HG03558 (cell line): ENCODE measurements around the gene ZMYM4.
"Not testable (repeated sequence)": the region's sequence is repeated elsewhere in the genome, so short reads cannot be mapped to it uniquely, and the experiment has no call there.

ENCODE experiments used
- ATAC-seq: cut with Tn5 transposase; IDR thresholded peaks from one replicate; pipeline ENCODE4 v1.9.1; 2021; ENCODE audit warnings: moderate number of reproducible peaks; ENCODE audit not compliant: unreplicated experiment; ENCODE audit errors: extremely low read depth

Gene ZMYM4

DNA sequence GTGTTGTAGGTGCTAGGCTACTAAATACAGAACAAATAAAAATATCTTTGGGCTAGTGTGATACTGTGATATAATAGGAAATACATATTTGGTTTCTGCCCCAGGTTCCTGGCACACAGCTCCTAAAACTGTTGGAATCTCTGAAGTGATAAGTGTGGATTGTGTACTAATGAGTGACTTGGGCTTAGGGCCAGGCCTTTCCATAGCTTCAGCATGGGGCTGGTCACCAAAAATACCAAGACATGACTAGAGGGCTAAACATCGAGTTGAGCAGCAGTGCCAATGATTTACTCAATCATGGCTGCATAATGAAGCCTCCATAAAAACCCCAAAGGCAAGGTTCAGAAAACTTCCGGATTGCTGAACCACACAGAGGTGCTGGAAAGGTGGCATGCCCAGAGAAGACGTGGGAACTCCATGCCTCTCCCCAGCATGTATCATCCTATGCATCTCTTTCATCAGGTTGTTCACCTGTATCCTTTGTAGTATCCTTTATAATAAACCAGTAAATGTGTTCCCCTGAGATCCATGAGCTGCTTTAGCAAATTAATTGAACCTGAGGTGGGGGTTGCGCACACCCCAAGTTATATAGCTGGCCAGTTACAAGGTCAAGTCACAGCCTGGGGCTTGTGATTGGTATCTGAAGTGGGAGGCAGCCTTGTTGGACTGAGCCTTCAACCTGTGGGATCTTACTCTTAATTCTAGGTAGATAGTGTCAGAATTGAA, 51.6 kb downstream of the ZMYM4 start:
- no peak for ATAC-seq

DNA sequence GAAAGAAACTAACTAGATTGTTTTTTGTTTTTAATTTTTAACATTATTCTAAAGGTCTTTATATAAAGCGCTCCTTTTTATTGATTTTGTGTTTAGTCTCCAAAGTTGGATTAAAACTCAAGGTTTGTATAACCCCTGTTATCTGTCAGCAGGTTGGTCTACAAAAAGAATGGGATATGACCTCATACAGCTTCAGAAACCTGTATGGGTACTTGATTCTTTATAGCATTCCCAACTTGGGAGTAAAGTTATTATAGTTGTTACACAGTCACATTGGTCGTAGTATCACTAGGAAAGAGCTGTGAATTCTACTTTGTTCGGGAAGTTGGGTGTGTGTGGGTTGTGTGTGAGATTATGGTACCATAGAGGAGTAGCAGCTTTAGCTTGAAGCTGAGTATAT, 52.4 kb downstream of the ZMYM4 start:
- ATAC-seq: no peak

DNA sequence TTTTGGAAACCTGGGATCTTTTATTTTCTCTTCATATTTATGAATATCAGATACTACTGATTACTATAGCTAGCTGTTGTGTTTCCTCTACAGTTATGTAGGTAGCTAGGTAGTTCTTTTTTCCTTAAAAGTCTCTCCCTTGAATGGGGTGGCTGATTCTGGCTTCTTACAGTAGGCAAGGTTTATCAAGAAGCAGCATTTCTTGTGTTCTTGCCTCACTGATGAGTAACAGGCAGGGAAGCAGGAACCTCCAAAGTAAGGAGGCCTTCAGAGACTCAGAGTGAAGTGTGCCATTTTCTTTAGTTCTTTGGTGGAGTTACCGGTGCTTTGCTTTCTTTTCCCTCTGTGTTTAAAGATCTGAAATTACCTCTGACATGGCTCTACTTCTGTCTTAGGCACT, 56.0 kb downstream of the ZMYM4 start:
- no peak for ATAC-seq

DNA sequence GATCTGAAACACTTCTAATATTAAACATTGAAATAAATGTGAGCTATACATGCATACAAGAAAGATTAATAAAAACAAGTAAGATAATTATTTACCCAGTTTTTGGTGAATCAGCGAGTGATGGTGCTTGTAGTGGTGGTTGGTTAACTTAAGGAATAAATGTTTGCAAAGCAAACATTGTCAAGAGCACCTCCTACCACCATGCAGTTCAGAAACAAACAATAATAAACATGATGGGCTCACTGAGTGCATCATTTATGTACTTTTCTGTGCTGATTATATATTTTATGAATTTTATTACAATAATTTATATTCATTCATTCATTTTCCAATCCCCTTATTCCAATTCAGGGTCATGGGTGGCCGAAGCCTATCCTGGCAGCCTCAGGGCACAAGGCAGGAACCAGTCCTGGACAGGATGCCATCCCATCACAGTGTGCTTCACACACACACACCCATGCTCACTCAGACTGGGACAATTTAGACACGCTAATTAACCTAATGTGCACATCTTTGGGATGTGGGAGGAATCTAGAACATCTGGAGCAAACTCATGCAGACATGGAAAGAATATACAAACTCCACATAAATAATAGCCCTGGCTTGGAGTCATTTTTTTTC, 57.8 kb downstream of the ZMYM4 start:
- no peak for ATAC-seq

DNA sequence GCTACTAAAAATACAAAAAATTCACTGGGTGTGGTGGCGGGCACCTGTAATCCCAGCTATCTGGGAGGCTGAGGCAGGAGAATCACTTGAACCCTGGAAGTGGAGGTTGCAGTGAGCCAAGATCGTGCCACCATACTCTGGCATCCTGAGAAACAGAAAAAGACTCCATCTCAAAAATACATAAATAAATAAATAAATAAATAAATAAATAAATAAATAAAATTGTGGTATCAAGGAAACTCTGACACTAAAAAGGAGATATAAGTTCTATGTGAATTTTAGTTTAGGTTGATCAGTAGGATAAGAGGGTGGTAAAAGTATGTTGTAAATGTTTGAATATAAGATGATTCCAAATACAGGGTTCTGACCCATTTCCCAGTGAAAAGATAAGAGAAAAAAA, 63.1 kb downstream of the ZMYM4 start:
- ATAC-seq: not testable (repeated sequence)

DNA sequence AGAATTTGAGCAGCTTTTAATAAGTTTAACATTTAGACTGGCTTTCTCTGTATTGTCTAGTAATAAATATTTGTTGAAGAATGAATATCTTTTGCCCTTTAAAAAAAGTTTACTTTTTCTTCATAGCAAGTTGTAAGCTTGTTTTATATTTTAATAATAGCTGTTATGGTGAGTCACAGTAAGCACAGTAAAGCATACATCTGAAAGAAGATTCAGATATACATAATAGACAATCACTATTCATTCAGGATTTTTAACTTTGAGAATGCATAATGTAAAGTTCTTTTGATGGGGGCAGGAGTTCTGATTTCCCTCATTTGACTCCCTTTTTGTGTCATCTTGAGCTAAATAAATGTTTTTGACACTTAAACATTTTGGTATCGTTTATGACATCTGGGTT, 66.0 kb downstream of the ZMYM4 start:
- no peak for ATAC-seq

DNA sequence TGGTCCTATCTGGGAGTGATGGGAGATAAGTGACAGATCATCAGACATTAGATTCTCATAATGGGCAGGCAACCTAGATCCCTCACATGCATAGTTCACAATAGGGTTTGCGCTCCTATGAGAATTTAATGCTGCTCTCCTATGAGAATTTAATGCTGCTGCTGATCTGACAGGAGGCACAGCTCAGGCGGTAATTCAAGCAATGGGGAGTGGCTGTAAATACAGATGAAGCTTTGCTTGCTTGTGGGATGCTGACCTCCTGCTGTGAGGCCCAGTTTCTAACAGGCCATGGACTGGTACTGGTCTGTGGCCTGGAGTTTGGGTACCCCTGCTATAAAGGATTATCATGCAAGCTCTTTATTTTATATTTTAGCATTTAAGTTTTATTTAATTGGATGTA, 72.0 kb downstream of the ZMYM4 start:
- ATAC-seq: no peak

DNA sequence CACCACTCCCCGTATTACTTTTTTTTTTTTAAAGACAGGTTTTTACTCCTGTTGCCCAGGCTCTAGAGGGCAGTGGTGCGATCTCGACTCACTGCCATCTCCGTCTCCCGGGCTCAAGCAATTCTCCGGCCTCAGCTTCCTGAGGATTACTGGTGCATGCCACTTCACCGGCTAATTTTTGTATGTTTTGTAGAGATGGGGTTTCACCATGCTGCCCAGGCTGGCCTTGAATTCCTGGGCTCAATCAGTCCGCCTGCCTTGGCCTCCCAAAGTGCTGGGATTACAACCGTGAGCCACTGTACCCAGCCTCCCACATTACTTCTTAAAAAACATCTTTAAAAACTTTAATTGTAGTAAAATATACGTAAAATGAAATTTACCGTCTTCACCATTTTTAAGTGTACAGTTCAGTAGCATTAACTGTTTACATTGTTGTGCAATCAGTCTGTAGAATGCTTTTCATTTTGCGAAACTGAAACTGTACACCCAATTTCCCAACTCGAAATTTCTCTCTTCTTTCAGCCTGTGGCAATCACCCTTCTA, 77.0 kb downstream of the ZMYM4 start:
- ATAC-seq: no peak

DNA sequence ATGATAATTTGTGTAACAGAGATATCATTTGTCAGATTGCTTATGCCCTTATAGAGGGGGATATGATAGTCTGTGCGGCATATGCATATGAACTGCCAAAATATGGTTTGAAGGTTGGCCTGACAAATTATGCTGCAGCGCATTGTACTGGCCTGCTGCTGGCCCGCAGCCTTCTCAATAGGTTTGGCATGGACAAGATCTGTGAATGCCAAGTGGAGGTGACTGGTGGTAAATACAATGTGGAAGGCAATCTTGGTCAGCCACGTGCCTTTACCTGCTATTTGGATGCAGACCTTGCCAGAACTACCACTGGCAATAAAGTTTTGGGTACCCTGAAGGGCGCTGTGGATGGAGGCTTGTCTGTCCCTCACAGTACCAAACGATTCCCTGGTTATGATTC, 82.4 kb downstream of the ZMYM4 start:
- no peak for ATAC-seq

DNA sequence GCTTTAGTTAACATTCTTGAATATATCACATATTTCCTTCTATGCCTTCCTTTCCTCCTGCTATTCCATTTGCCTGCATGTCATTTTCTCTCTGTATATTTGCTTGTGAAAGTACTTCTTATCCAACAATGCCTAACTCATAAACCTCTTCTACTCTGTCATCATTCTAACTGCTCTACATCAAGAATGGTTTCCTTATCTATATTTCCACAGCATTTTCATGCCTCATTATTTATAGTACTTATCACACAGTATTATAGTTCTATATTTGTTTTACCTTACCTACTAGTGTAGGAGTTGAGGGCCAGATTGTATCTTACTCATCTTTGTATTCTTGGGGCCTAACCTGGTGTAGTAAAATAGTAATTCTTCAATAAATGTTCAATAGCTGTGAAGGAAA, 91.5 kb downstream of the ZMYM4 start:
- no peak for ATAC-seq

DNA sequence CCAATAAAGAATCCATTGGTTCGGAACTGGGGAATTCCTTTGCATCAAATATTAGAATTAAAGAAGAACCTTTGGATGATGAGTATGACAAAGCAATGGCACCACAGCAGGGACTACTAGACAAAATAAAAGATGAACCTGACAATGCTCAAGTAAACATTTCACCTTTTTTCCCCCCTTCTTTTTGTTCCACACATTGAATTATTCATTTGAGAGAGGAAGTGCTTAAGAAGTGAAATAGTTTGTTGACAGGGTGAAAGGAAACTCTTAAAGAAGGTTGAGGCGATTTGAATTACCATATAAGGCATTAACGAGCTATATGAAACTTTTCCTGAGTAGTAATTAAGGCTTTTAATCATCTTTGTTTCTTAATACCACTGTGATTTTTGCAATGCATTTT, 93.1 kb downstream of the ZMYM4 start:
- ATAC-seq: no peak

DNA sequence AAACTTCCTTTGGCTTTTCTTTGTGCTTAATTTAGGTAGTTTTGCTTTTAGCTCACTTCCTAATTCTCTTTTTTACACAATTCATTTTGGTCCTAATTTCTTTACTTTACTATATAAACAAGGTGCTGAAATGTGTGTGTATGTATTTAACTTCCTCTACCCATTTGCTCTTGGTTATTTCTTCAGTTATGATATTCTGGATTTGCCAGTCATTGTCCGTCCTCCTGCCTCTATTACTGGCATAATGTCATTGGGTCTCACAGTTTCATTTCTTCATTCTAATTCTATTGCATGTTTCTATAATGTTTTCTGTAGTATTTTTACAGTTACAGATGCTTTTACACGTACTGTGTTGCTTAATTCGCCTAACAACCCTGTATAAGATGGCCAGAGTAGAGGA, 96.2 kb downstream of the ZMYM4 start:
- no peak for ATAC-seq

DNA sequence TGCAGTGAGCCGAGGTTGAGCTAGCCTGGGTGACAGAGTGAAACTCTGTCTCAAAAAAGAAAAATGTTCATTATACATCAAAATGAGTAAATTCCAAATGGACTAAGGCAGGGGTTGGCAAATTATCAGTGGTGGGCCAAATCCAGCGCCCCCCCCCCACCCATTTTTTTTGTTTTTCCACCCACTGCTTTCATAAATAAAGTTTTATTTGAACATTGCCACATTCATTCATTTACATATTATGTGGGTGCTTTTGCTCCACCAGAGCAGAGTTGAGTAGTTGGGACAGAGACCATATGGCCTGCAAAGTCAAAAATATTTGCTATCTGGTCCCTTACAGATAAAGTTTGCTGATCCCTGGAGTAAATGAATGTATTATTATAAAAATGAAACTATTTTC, 99.4 kb downstream of the ZMYM4 start:
- no peak for ATAC-seq

DNA sequence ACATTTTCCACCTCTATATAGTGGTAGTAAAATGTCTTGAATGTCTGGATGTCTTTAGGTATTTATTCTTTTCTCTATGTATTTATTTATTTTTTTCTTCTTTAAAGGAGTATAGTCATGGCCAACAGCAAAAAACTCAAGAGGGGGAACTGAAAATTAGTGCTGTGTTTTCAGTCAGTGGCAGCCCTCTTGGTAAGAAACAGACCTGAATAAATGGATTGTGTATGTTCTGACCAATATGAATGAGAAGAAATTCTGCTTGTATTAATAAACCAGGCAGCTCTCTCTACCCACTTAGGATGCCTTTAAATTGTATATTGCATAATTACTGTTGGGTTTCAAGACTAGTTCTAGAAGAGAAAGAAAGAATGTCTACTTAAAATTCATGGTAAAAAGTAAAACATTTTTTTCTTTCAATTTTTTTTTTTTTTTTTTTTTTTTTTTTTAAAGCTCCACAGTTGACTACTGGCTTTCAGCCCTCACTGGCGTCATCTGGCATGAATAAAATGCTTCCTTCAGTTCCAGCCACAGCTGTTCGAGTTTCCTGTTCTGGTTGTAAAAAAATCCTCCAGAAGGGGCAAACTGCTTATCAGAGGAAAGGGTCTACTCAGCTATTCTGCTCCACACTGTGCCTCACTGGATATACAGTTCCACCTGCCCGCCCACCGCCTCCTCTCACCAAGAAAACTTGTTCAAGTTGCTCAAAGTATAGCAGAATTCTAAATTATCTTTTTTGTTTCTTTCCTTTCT, 101.6 kb downstream of the ZMYM4 start:
- no peak for ATAC-seq

DNA sequence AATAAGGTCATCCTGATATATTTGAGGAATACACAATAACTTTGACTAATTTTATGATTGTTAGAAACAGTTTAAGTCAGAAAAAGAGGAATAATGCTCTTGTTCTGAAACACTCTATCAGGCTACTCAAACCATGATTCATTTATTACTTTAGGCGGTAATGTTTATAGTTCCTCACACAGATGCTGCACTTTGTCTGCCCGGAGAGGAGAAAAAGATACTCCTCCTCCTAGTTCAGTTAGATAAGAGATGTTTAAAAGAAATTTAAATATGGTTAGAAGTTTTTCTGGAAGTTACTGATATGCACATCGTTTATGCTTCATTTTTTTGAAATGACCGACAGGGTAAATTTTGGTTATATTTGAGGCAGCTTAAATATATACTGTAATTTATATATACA, 103.0 kb downstream of the ZMYM4 start:
- no peak for ATAC-seq

DNA sequence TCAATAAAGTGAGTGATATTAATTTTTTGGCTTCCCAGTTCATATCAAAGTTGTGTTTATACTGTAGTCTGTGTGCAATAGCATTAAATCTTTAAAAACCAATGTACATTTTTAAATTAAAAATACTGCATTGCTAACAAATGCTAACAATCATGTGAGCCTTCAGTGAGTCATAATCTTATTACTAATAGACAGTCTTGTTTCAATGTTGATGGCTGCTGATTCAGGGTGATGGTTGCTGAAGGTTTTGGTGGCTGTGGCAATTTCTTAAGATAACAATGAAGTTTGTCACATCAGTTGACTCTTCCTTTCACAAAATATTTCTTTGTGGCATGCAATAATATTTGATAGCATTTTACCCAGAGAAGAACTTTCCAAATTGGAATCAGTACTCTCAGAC, 109.0 kb downstream of the ZMYM4 start:
- ATAC-seq: no peak

DNA sequence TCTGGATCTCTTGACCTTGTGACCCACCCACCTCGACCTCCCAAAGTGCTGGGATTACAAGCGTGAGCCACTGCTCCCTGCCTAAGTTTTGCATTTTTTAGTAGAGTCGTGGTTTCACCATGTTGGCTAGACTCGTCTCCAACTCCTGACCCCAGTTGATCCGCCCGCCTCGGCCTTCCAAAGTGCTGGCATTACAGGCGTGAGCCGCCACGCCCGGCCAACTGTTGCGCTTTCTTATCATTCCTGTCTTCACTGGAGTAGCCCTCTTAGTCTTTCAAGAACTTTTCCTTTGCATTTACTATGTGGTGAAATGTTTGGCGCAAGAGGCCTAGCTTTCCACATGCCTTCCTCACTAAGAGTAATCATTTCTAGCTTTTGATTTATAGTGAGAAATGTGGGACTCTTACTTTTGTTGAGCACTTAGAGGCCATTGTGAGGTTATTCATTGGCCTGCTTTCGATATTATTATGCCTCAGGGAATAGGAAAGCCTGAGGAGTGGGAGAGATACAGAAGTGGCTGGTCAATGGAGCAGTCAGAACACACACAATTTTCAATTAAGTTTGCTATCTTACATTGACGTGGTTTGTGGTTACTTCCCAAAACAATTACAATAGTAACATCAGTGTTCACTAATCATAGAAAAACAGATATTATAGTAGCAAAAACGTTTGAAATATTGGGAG, 111.0 kb downstream of the ZMYM4 start:
- ATAC-seq: no peak

DNA sequence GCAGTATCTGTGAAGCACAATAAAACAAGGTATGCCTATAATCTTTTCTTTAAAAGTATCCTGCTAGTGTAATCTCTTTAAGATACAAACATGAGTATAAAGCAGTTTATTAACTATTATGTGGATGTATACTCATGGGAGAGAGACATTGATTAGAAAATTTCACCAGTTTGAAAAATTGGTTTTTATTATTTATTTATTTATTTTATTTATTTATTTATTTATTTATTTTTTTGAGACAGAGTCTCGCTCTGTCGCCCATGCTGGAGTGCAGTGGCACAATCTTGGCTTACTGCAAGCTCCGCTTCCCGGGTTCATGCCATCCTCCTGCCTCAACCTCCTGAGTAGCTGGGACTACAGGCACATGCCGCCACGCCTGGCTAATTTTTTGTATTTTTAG, 111.6 kb downstream of the ZMYM4 start:
- not testable (repeated sequence) for ATAC-seq

DNA sequence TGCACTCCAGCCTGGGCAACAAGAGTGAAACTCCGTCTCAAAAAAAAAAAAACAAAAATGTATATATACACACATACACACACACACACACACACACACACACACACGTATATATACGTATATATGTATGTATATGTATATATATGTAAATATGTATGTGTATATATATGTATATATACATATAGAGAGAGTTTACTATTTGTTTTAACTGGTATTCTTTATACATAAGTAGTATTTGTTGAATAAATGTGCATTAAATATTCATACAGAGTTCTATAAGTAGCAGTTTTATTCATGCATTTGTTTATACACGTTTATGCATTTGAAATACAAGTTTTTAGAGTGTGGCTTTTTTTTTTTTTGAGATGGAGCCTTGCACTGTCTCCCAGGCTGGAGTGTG, 113.6 kb downstream of the ZMYM4 start:
- no peak for ATAC-seq

DNA sequence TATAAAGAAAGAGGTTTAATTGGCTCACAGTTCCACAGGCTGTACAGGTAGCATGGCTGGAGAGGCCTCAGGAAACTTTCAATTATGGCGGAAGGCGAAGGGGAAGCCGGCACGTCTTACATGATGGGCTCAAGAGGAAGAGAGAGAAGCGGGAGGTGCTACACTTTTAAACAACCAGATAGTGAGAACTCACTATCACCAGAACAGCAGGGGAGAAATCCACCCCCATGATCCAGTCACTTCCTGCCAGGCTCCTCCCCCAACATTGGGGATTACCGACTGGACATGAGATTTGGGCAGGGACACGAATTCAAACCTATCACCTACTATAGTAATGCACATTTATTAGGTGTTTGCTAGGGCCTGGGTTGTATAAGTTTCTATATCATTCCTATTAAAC, 117.8 kb downstream of the ZMYM4 start:
- ATAC-seq: no peak

DNA sequence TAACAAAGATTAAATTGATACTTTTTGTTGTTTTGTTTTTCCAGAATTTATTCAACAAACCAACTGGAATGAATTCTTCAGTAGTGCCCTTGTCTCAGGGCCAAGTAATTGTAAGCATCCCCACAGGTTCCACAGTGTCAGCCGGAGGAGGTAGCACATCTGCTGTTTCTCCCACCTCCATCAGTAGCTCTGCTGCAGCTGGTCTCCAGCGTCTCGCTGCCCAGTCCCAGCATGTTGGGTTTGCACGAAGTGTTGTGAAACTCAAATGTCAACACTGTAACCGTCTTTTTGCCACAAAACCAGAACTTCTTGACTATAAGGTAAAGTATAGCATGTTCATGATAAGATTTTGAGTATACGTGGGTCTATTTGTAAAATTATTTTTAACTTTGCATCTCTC, 118.5 kb downstream of the ZMYM4 start:
- no peak for ATAC-seq
